ENCODE data around the gene FXYD7. TPM values are rescaled to one million over a fixed set of nuclear protein-coding genes. Genes with fewer than 3 reads are reported as not detected.
A peak's percentile ranks its signal among the peaks of the same experiment; 100 is the strongest.
"Not testable (repeated sequence)": the region's sequence is repeated elsewhere in the genome, so short reads cannot be mapped to it uniquely, and the experiment has no call there.

The FXYD7 gene
- polyA plus RNA-seq, 3 donors: 0.16 TPM; not detected in 2

DNA sequence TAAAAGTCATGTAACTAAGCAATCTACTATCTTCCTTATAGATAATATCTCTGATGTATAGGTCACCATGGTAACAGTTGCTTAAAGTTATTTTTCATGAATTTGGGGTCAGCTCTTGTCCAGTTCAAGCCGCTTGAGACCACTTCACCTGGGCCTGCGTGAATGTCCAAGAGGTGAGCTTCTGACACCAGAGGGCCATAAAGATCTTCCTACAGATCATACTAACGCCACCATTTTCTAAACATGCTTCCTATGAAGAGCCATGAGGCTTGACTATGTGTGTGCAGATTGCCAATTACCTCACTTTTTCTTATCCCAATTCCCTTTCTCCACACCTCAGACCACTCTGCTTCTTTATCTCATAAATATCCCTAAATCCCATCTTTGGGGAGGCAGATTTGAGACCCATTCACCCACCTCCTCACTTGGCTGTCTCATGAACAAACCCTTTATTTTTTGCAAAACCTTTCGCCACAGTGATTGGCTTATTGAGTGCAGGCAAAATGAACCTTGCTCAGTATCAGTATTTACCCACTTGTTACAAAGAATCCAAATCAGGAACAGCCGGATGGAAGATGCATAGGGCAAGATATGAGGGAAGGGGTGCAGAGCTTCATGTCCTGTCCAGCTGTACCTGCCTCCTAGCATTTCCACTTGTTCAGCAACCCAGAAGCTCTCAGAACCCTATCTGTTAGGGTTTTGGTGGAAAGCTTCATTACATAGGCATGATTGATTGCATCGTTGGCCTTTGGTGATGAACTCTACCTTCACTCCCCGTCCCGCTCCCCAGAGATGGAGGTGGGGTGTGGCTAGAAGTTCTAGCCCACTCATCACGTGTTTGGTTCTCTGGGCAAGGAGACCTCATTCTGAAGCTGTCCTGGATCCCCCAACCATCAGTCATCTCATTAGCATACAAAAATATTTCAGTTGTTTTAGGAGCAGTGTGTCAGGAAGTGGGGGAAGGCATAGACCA, 51.2 kb downstream of the FXYD7 start:
- H3K36me3 ChIP-seq (replicated peaks in 1 of 2; ENCODE audit: control insufficient read depth in 1 of 2, insufficient read depth in 2 of 2, low read length in 2 of 2): no peaks in the 10 kb centered on the region
- H3K4me2 ChIP-seq (replicated peaks; ENCODE audit: extremely low read depth, low read length, poor library complexity, severe bottlenecking): no peak overlapping the region
- no peak overlapping the region for H2AFZ ChIP-seq (ENCODE audit: insufficient read depth, low read depth, low read length, poor library complexity, severe bottlenecking)
- no peak for DNase-seq
- H3K79me2 ChIP-seq (ENCODE audit: insufficient read depth, low read length): no peaks in the 10 kb centered on the region
- peaks cover 0 to 3% of the 10 kb centered on the region in 2 donors for H3K27me3 ChIP-seq (ENCODE audit: control insufficient read depth in 2 of 2, insufficient read depth in 2 of 2, low read length in 2 of 2)
- Mint-ChIP-seq H3K9me3 (peaks cover 0 to 11% (median 1%) of the 10 kb centered on the region in 7 donors), H3K27ac (peak overlapping the region in 1 of 7 donors; percentile 18), H3K27me3 (ENCODE audit: low read depth in 3 of 3) (peaks cover 0 to 9% (median 2%) of the 10 kb centered on the region in 3 donors), H3K4me3 (no peak overlapping the region), H3K36me3 (no peaks in the 10 kb centered on the region), H3K4me1 (no peaks in the 10 kb centered on the region)
- no peaks in the 10 kb centered on the region for H3K4me1 ChIP-seq (ENCODE audit: control insufficient read depth in 1 of 2, insufficient read depth in 2 of 2, low read length in 2 of 2)
- no peak overlapping the region for H3K4me3 ChIP-seq (replicated peaks in 1 of 3; ENCODE audit: low read depth in 2 of 3, low read length in 3 of 3)
- intact Hi-C loops (cut with micrococcal nuclease): loop anchor here in 1 of 2 donors (10.0 kb wide), 1 partner anchor 151 kb away; the partner anchor contains the start of gene FFAR1
- H3K9me3 ChIP-seq (replicated peaks in 1 of 2; ENCODE audit: control insufficient read depth in 1 of 2, insufficient read depth in 1 of 2, low read length in 2 of 2): peaks cover 0 to 4% of the 10 kb centered on the region in 2 donors
- no peak overlapping the region for H3K9ac ChIP-seq (ENCODE audit: insufficient read depth, low read length, poor library complexity, severe bottlenecking)
- 100% methylated on average over 2 of the region's 9 CpGs for WGBS (ENCODE audit: insufficient coverage)
- H3K27ac ChIP-seq (ENCODE audit: low read depth in 1 of 2, low read length in 2 of 2): no peak overlapping the region
- TF ChIP-seq, protein P1, sequence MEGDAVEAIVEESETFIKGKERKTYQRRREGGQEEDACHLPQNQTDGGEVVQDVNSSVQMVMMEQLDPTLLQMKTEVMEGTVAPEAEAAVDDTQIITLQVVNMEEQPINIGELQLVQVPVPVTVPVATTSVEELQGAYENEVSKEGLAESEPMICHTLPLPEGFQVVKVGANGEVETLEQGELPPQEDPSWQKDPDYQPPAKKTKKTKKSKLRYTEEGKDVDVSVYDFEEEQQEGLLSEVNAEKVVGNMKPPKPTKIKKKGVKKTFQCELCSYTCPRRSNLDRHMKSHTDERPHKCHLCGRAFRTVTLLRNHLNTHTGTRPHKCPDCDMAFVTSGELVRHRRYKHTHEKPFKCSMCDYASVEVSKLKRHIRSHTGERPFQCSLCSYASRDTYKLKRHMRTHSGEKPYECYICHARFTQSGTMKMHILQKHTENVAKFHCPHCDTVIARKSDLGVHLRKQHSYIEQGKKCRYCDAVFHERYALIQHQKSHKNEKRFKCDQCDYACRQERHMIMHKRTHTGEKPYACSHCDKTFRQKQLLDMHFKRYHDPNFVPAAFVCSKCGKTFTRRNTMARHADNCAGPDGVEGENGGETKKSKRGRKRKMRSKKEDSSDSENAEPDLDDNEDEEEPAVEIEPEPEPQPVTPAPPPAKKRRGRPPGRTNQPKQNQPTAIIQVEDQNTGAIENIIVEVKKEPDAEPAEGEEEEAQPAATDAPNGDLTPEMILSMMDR (IDR thresholded peaks at IDR 0.05): no peak
- H4K20me1 ChIP-seq (ENCODE audit: insufficient read depth, low read length): no peaks in the 10 kb centered on the region

DNA sequence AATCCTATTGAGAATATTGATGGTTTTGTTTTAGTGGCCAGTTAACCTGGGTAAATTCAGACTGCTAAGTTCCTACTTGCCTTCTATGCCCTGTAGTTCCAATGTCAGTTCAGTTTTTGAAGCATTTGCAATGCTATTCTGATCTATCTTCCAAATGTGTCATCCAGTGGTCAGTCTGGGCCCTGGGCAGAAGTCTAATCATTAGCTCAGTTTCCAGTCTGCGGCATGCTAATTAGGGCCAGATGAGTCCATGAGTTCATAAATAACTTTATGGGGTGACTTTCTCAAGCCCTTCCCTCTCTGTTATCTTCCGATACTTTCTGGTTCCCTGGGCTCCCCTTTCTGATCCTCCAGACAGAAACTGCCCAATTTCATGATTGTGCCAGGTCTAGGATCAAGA, 52.8 kb downstream of the FXYD7 start:
- Histone ChIP-seq H4K20me1 (ENCODE audit: insufficient read depth, low read length) (no peaks in the 10 kb centered on the region), H3K27me3 (ENCODE audit: control insufficient read depth in 2 of 2, insufficient read depth in 2 of 2, low read length in 2 of 2) (peaks cover 0 to 3% of the 10 kb centered on the region in 2 donors), H2AFZ (ENCODE audit: insufficient read depth, low read depth, low read length, poor library complexity, severe bottlenecking) (no peak overlapping the region), H3K4me1 (ENCODE audit: control insufficient read depth in 1 of 2, insufficient read depth in 2 of 2, low read length in 2 of 2) (no peaks in the 10 kb centered on the region), H3K4me2 (replicated peaks; ENCODE audit: extremely low read depth, low read length, poor library complexity, severe bottlenecking) (no peak overlapping the region), H3K9me3 (replicated peaks in 1 of 2; ENCODE audit: control insufficient read depth in 1 of 2, insufficient read depth in 1 of 2, low read length in 2 of 2) (peaks cover 0 to 4% of the 10 kb centered on the region in 2 donors), H3K4me3 (replicated peaks in 1 of 3; ENCODE audit: low read depth in 2 of 3, low read length in 3 of 3) (no peak overlapping the region), H3K79me2 (ENCODE audit: insufficient read depth, low read length) (no peaks in the 10 kb centered on the region), H3K9ac (ENCODE audit: insufficient read depth, low read length, poor library complexity, severe bottlenecking) (no peak overlapping the region), H3K36me3 (replicated peaks in 1 of 2; ENCODE audit: control insufficient read depth in 1 of 2, insufficient read depth in 2 of 2, low read length in 2 of 2) (no peaks in the 10 kb centered on the region), H3K27ac (ENCODE audit: low read depth in 1 of 2, low read length in 2 of 2) (no peak overlapping the region)
- no peak for DNase-seq
- TF ChIP-seq, protein P1 (IDR thresholded peaks at IDR 0.05): no peak
- no CpG with 5 or more reads among the region's 2 CpGs for WGBS (ENCODE audit: insufficient coverage)
- Mint-ChIP-seq H3K27ac (no peak overlapping the region), H3K9me3 (peaks cover 0 to 11% (median 1%) of the 10 kb centered on the region in 7 donors), H3K36me3 (no peaks in the 10 kb centered on the region), H3K4me3 (no peak overlapping the region), H3K4me1 (no peaks in the 10 kb centered on the region), H3K27me3 (ENCODE audit: low read depth in 3 of 3) (peaks cover 0 to 6% (median 4%) of the 10 kb centered on the region in 3 donors)
- intact Hi-C loops (cut with micrococcal nuclease): loop anchor here in 1 of 2 donors (10.0 kb wide), 1 partner anchor 149 kb away; the partner anchor contains the start of gene FFAR1

DNA sequence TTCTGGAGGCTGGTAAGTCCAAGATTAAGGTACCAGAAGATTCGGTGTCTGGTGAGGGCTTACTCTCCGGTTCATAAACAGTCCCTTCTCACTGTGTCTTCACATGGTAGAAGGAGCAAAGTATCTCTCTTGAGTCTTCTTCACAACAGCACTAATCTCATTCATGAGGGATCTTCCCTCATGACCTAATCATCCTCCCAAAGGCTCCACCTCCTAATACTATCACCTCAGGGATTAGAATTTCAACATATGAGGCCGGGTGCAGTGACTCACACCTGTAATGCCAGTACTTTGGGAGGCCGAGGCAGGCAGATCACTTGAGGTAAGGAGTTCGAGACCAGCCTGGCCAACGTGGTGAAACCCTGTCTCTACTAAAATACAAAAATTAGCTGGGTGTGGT, 53.8 kb downstream of the FXYD7 start:
- H3K27me3 ChIP-seq (ENCODE audit: control insufficient read depth in 2 of 2, insufficient read depth in 2 of 2, low read length in 2 of 2); H3K27me3 Mint-ChIP-seq (ENCODE audit: low read depth in 3 of 3); H3K9ac ChIP-seq (ENCODE audit: insufficient read depth, low read length, poor library complexity, severe bottlenecking); H3K36me3 ChIP-seq (replicated peaks in 1 of 2; ENCODE audit: control insufficient read depth in 1 of 2, insufficient read depth in 2 of 2, low read length in 2 of 2); H3K36me3 Mint-ChIP-seq; H3K4me1 Mint-ChIP-seq; H3K79me2 ChIP-seq (ENCODE audit: insufficient read depth, low read length); H3K4me3 ChIP-seq (replicated peaks in 1 of 3; ENCODE audit: low read depth in 2 of 3, low read length in 3 of 3); DNase-seq; H3K4me1 ChIP-seq (ENCODE audit: control insufficient read depth in 1 of 2, insufficient read depth in 2 of 2, low read length in 2 of 2); H3K4me2 ChIP-seq (replicated peaks; ENCODE audit: extremely low read depth, low read length, poor library complexity, severe bottlenecking); H3K27ac ChIP-seq (ENCODE audit: low read depth in 1 of 2, low read length in 2 of 2); H4K20me1 ChIP-seq (ENCODE audit: insufficient read depth, low read length); H2AFZ ChIP-seq (ENCODE audit: insufficient read depth, low read depth, low read length, poor library complexity, severe bottlenecking); H3K4me3 Mint-ChIP-seq; H3K9me3 ChIP-seq (replicated peaks in 1 of 2; ENCODE audit: control insufficient read depth in 1 of 2, insufficient read depth in 1 of 2, low read length in 2 of 2): not testable (repeated sequence)
- 96% methylated on average over 4 of the region's 6 CpGs for WGBS (ENCODE audit: insufficient coverage)
- intact Hi-C loops (cut with micrococcal nuclease): loop anchor here in 1 of 2 donors (10.0 kb wide), 1 partner anchor 148 kb away; the partner anchor contains the start of gene FFAR1
- Mint-ChIP-seq H3K27ac (peak overlapping the region in 1 of 7 donors; percentile 37), H3K9me3 (peaks cover 0 to 11% (median 1%) of the 10 kb centered on the region in 7 donors)

Measured in CD14-positive monocyte (primary cell).